GM12873 (cell line): ENCODE measurements around the gene NUDT8.

Experiments used
- TF ChIP-seq, protein P1 (sequence below): IDR thresholded peaks from 2 replicates; pipeline ENCODE4 v1.5.1; 2012; ENCODE audit warnings: low read depth, mild to moderate bottlenecking, moderate library complexity, low read length, control low read depth; ENCODE audit not compliant: insufficient read depth; ENCODE audit errors: missing control alignments

The NUDT8 gene

DNA sequence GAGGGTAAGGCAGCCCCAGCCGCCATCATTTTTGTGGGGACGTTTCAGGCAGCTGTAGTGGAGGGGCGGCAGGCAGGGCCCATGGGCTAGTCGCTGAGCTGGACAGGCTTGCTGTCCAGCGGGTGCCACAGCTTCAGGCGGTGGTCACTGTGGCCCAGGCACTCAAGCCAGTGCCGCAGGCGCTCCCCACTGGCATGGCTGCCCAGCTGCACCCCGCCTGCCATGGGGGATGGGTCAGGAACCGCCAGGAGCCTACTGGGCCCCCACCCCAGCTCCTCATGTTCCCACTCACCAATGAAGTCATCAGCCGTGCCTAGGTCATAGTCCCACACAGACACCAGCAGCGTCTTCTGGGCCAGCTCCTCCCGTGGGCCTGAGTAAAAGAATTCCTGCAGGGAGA lies 17.0 kb downstream of the NUDT8 start:
- TF ChIP-seq, protein P1, sequence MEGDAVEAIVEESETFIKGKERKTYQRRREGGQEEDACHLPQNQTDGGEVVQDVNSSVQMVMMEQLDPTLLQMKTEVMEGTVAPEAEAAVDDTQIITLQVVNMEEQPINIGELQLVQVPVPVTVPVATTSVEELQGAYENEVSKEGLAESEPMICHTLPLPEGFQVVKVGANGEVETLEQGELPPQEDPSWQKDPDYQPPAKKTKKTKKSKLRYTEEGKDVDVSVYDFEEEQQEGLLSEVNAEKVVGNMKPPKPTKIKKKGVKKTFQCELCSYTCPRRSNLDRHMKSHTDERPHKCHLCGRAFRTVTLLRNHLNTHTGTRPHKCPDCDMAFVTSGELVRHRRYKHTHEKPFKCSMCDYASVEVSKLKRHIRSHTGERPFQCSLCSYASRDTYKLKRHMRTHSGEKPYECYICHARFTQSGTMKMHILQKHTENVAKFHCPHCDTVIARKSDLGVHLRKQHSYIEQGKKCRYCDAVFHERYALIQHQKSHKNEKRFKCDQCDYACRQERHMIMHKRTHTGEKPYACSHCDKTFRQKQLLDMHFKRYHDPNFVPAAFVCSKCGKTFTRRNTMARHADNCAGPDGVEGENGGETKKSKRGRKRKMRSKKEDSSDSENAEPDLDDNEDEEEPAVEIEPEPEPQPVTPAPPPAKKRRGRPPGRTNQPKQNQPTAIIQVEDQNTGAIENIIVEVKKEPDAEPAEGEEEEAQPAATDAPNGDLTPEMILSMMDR, result no peak

DNA sequence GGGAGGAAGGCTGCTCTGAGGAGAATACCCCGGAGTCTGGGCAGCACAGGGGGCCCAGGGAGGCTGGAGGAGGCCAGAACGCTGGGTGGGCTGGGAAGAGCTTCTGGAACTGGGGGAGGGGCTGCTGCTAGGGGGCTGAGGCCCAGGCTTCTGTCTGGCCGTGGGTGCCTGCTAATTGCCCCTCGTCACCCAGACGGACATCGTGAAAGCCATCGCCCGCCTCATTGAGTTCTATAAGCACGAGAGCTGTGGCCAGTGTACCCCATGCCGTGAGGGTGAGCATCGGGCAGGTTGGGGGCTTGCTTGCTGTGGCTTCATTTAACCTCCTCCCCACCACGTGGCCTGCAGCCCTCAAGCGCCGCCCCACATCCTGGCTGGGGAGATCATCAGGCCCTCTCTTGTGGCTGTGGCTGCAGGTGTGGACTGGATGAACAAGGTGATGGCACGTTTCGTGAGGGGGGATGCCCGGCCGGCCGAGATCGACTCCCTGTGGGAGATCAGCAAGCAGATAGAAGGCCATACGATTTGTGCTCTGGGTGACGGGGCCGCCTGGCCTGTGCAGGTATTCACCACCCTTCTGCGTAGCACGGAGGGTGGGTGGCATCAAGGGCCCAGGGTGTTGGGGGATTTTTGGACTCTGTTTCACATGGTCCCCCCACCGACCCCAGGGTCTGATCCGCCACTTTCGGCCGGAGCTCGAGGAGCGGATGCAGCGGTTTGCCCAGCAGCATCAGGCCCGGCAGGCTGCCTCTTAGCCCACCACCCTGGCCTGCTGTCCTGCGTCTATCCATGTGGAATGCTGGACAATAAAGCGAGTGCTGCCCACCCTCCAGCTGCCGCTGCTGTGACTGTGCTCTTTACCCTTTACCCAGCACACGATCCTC lies 17.8 kb downstream of the NUDT8 start:
- TF ChIP-seq, protein P1, result no peak

DNA sequence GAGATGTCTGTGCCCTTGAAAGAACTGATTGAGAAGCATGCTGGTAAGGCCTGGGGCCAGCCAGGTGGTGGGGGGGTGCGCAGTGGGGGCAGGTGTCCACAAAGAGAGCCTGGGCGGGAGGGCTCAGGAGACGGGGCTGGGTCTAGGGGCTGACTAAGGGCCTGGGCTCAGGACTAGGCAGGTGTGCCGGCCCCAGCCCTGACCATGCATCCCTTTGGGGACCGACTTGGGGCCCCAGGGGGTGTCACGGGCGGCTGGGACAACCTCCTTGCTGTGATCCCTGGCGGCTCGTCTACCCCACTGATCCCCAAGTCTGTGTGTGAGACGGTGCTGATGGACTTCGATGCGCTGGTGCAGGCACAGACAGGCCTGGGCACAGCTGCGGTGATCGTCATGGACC lies 18.6 kb downstream of the NUDT8 start:
- TF ChIP-seq, protein P1, result no peak

DNA sequence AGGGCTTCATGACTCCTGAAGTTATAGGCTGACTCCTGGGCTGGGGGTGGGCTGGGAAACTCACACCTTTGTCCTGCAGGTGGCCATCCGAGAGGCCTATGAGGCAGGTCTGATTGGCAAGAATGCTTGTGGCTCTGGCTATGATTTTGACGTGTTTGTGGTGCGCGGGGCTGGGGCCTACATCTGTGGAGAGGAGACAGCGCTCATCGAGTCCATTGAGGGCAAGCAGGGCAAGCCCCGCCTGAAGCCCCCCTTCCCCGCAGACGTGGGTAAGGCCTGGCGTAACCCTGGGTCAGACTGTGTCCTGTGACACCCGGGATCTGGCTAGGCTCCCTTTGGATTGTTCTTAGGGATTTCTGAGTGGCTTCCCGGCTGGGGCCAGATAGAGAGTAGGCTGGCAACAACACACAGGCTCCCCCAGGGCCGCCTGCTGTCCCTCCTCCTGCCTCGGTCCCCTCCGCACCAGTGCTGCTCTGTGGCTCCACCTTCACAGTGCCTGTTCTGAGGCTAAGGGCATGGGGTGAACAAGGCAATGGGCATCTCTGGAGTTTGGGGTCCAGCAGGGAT lies 19.4 kb downstream of the NUDT8 start:
- TF ChIP-seq, protein P1, result no peak

DNA sequence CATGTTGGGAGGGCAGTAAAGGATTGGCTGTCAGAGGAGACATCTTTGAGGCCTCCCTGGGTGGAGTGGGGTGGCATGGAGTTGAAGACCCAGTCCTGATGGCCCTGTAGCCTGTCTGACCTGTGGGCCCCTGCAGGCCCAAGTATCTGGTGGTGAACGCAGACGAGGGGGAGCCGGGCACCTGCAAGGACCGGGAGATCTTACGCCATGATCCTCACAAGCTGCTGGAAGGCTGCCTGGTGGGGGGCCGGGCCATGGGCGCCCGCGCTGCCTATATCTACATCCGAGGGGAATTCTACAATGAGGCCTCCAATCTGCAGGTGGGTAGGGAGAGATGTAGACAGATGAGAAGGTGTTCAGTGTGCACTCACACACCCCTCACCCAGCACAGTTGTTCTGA lies 20.4 kb downstream of the NUDT8 start:
- TF ChIP-seq, protein P1, result no peak

DNA sequence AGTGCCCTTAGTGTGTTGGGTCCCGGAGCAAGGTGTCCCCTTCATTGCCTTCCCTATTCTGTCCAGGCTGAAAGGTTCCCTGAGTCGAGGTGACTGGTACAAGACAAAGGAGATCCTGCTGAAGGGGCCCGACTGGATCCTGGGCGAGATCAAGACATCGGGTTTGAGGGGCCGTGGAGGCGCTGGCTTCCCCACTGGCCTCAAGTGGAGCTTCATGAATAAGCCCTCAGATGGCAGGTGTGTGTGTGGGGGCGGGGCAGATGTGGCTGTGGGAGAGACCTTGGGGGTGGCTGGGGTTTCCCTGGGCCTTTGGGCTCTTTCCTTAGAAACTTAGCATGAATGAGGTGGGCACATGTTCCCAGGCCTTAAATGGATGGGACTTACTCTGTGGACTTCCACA lies 21.3 kb downstream of the NUDT8 start:
- TF ChIP-seq, protein P1, result no peak

DNA sequence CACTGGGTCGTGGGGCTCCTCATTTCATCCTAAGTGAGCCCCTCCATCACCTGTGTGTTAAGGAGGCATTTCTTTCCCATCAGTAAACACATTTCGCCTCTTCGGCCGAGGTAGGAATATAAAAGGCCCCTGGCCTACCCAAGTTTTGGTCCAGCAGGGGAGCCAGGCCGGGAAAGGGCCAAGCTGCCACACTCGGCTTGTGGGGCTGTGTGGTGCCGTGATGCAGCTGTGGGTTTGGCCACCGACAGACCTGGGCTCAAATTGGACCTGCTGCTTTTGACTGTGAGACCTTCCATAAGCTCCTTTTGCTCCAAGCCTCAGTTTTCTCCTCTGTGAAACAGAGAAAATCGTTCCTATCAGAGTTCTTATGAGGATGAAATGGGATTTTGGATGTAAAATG lies 22.2 kb downstream of the NUDT8 start:
- TF ChIP-seq, protein P1, result no peak
